ENCODE data around the gene FLYWCH2. TPM values are rescaled to one million over a fixed set of nuclear protein-coding genes. Genes with fewer than 3 reads are reported as not detected.

The FLYWCH2 gene
- polyA plus RNA-seq, 1 experiment: 22.4 TPM

DNA sequence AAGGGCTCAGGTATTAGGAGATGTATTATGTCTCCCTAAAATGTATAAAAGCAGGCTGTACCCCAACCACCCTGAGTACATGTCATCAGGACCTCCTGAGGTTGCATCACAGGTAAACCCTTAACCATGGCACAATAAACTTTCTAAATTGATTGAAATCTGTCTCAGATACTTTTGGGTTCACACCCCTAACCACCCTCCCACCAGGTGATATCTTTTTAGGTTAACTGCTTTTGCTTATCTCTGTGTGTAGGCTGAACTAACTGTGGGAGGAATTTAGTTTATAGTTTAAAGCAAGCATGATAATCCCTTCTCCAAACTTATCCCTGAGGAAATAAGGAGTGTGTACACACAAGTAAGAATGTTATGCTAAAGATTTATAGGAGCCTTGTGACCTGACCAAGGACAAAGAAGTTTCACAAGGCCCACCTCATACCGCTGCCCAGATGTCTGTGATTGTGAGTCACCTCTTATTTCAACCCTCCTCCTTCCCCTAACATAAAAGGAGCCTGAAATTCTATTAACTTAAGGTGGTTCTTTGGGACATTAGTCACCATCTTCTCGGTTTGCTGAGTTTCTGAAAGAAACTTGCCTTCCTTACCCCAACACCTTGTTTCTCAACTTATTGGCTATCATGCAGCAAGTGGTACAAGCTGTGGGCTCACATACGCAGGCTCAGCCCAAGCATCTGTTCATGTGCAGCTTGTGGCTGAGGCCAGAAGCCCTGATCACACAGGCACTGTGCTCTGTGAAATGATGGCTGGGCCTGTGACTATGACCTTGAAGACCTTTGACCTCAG is 36.3 kb upstream of the FLYWCH2 start:
- peak; percentile 60 for DNase-seq (ENCODE audit: low read depth, low spot score)
- ChIA-PET CTCF (no interaction called here), POLR2A (no interaction called here)
- H3K27me3 ChIP-seq (ENCODE audit: control insufficient read depth, insufficient read depth, low read length): peaks cover 6% of the 10 kb centered on the region
- H3K4me3 ChIP-seq (ENCODE audit: low read depth, low read length): no peak overlapping the region
- TF ChIP-seq CTCF (IDR thresholded peaks at IDR 0.05; ENCODE audit: low read depth, low read length): no peak
- peaks cover 10% of the 10 kb centered on the region; the same call in 1 of the 2 replicates for H3K9me3 ChIP-seq (ENCODE audit: control insufficient read depth, insufficient read depth, low read length)
- H3K27ac ChIP-seq (ENCODE audit: low read depth, low read length): peak overlapping the region; percentile 84

DNA sequence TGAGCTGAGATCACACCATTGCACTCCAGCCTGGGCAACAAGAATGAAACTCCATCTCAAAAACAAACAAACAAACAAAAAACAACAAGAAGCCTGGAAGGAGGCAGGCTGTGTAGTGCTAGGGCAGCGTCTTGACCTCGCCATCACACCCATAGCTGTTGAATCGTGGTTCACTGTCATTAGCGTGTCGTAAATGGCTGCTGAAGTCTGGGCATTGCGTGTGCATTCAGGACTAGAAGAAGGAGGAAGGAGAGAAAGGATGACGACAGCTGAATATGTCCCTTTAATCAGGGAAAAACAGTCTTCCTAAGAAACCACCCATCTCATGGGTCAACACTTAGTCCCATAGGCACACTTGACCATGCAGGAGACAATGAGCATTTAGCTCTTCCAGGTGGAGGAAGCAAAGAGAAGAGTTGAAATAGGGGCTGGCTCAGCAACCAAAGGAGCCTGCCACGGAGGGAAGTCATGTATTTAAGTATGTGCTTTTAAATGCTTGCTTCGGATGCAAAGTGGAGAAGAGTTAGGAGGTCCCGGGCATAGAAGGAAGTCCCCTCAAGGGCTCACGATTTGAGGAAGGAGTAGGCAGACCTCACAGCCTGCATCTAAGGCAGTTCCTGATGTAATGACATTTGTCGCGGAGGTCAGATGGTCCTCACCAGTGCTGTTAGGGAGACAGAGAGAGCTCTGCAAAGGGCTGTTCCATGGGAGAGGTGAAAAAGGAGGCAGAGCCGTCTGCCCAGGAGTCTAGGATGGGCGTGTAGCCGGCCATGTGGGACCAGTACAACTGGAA is 33.9 kb upstream of the FLYWCH2 start:
- no peak for TF ChIP-seq CTCF (IDR thresholded peaks at IDR 0.05; ENCODE audit: low read depth, low read length)
- Histone ChIP-seq H3K4me3 (ENCODE audit: low read depth, low read length) (no peak overlapping the region), H3K27ac (ENCODE audit: low read depth, low read length) (no peak overlapping the region), H3K27me3 (ENCODE audit: control insufficient read depth, insufficient read depth, low read length) (peaks cover 6% of the 10 kb centered on the region), H3K9me3 (ENCODE audit: control insufficient read depth, insufficient read depth, low read length) (peaks cover 18% of the 10 kb centered on the region)
- DNase-seq (ENCODE audit: low read depth, low spot score): no peak
- ChIA-PET CTCF (interaction anchor here (1.2 kb wide), 1 partner anchor 19 kb away, joined by 3 read pairs; no protein-coding TSS in a partner anchor), POLR2A (no interaction called here)

DNA sequence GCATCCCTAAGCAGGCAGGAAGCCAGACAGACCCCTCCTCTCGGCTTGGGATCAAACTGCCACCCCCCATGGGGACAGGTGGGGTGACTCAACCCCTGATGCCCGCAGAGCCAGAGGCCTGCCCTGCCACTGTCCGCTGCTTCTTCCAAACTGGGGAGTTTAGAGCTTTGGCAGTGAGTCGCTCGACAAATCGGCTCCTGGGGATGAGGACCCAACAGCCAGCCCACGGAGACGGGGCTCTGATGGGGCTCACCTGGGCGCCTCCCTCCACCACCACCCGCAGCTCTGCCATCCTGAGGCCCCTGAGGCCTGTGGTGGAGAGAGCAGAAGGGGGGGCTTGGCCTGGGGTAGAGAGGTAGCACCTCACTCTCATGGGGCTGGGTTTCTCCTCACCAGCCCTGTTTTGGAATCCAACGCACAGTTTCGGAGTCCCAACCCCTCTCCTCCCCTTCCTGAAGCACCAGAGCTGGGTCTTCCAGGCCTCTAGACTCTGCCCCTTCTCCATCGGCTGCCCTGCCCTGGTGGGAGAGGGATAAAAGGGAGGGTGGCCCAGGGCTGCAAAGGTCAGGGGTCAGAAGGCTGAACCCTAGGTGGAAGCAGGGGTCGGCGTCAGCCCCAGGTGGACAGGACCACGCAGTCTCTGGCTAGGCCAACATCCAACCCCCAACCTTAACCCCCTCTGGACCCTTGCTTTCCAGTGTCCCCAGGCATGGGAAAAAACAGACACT is 30.8 kb upstream of the FLYWCH2 start:
- TF ChIP-seq CTCF (IDR thresholded peaks at IDR 0.05; ENCODE audit: low read depth, low read length): no peak
- ChIA-PET POLR2A (no interaction called here), CTCF (no interaction called here)
- no peak overlapping the region for H3K4me3 ChIP-seq (ENCODE audit: low read depth, low read length)
- H3K27ac ChIP-seq (ENCODE audit: low read depth, low read length): no peak overlapping the region
- H3K9me3 ChIP-seq (ENCODE audit: control insufficient read depth, insufficient read depth, low read length): peaks cover 41% of the 10 kb centered on the region
- no peak for DNase-seq (ENCODE audit: low read depth, low spot score)
- peaks cover 6% of the 10 kb centered on the region for H3K27me3 ChIP-seq (ENCODE audit: control insufficient read depth, insufficient read depth, low read length)

DNA sequence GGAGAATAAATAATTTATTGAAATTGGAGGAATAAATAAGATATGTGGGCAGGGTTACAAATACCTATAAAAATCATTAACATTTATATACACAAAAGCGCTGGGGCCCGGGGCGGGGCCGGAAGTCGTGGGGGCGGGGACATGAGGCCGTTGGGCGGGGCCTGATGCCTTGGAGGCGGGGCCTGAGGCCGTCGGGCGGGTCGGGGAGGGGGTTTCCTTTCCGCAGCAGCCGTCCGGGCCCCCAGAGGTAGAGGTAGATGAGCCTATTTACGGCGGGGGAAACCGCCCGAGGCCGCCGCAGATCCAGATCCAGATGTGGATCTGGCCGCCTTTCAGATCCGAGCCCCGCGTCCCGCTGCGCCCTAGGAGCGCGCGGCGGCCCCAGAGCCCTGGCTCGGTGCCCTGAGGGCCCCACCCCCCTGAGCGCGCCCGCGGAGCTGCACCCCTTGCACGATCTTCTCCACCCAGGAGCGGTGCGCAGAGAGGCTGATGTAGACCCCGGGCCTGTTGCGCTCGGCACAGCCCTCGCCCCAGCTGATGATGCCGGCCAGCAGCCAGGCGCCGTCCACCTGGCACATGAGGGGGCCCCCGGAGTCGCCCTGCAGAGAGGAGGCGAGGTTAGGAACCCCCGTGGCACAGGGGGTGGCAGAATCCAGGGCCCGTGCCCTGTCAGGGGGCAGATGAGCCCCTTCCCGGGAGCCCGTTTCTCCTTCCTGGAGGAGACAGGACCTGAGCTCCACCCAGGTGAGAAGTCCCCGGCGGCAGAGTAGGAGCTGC is 30.1 kb upstream of the FLYWCH2 start:
- POLR2A ChIA-PET: interaction anchor here (0.5 kb wide), 1 partner anchor 102 kb away, joined by 4 read pairs; no protein-coding TSS in a partner anchor

More for the DNA sequence above, 30.1 kb upstream of the FLYWCH2 start:
- Histone ChIP-seq H3K9me3 (ENCODE audit: control insufficient read depth, insufficient read depth, low read length) (peaks cover 41% of the 10 kb centered on the region), H3K27me3 (ENCODE audit: control insufficient read depth, insufficient read depth, low read length) (peaks cover 6% of the 10 kb centered on the region), H3K4me3 (ENCODE audit: low read depth, low read length) (no peak overlapping the region), H3K27ac (ENCODE audit: low read depth, low read length) (no peak overlapping the region)
- no peak for DNase-seq (ENCODE audit: low read depth, low spot score)
- no peak for TF ChIP-seq CTCF (IDR thresholded peaks at IDR 0.05; ENCODE audit: low read depth, low read length)
- CTCF ChIA-PET: interaction anchor here (0.6 to 2.2 kb wide), 3 partner anchors 11 to 29 kb away, joined by 4 to 9 read pairs (median 6); no protein-coding TSS in a partner anchor
